Measurements from ENCODE around the gene SNIP1.
A peak's percentile ranks its signal among the peaks of the same experiment; 100 is the strongest.
"Not testable (repeated sequence)": the region's sequence is repeated elsewhere in the genome, so short reads cannot be mapped to it uniquely, and the experiment has no call there.

SNIP1 gene

DNA sequence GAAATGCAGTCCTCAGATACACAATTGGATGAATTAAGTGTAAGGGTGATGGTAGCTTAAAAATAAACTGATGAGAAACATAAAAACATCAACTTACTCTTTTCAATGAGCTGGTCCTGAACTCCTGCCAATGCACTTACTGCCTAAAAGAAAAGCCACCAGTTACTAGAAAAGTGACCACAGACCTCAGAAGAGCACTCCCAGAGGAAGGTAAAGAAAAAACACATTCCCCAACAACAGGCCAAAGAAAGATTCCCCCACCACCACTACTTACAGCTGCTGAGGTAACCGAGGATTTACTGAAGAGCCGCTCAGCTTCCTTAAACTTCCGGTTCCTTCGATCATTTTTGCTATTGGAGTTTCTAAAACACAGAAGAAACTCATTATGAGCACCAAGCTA lies 44.9 kb downstream of the SNIP1 start:
- ATAC-seq: no peak

DNA sequence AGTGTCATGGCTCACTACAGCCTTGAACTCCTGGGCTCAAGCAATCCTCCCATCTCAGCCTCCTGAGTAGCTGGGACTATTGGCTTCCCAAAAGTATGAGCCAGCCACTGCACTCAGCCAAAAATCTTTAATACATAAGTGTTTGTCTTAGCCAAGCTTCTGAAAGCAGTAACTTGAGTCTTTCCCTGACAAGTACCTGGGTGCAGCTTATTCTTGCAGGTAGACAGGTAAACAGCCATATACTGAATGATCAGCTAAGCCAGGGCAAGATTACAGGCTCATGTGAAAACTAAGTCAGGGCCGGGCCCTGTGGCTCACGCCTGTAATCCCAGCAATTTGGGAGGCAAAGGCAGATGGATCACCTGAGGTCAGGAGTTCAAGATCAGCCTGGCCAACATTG lies 47.4 kb downstream of the SNIP1 start:
- ATAC-seq: no peak

DNA sequence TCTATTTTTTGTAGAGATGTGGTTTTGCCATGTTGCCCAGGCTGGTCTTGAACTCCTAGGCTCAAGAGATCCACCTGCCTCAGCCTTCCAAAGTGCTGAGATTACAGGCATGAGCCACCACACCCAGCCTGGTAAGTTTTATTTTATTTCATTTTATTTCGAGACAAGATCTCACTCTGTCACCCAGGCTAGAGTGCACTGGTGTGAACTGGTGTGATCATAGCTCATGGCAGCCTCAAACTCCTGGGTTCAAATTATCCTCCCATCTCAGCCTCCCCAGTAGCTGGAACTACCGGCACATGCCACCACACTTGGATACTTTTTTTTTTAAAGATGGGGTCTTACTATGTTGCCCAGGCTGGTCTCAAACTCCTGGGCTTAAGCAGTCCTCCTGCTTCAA lies 51.3 kb downstream of the SNIP1 start:
- not testable (repeated sequence) for ATAC-seq

DNA sequence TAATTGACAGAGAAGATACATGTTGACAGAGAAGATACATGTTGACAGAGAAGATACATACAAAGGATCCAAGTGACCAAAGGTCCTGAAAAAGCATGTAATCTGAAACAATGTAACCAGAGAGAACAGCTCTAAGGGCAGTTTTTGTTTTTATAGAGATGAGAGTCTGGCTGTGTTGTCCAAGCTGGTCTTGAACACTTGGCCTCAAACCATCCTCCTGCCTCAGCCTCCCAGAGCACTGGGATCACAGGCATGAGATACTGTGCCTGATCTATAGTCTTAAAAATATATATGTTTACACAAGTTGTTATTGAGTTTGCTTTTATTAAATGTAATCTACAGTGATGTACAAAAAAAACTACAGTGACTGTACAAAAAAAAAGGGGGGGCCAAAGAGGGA lies 52.0 kb downstream of the SNIP1 start:
- ATAC-seq: no peak

DNA sequence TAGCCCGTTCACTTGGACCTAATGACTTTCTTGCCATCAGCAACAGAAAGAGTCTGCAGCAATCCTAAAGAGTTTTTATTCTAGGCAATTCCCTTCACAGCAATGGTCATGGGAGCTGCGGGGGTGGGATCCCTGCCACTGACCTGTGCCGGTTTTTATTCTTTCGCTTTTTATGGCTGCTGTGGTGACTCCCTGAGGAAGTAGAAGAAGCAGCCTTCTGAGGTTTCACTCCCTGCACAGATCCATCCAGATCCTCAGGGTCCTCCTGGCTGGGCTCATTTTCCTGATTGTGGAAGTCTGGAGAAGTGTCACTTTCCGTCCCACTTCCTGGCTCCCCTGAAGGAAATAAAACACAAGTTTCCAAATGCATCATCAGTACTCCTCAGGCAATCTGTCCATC lies 52.4 kb downstream of the SNIP1 start:
- ATAC-seq: no peak

DNA sequence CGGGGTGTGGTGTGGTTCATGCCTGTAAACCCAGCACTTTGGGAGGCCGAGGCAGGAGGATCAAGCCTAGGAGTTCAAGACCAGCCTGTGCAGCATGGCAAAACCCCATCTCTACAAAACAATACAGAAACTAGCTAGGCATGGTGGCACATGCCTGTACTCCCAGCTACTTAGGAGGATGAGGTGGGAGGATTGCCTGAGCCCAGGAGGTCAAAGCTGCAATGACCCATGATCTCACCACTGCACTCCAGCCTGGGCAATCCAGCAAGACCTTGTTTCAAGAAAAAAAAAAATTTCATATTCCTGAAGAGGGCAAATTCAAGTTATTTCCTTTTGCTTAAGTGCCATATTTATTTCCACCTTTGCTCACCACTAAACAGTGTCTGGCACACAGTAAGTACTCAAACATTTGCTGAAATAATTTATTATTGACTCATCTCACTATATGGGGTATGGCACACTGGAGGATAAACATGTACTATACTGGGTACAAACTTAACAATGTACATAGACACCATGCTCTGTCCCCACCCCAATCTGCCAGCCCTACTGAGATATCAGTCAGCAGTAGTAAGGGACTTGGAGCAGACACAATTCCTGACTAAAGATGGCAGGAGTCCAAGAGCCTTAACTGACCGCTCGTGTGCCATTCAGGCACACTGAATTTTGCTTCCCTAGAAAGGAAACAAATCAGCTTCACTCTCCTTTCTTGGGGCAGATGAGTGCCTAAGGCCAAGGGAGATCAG lies 55.0 kb downstream of the SNIP1 start:
- ATAC-seq: no peak

DNA sequence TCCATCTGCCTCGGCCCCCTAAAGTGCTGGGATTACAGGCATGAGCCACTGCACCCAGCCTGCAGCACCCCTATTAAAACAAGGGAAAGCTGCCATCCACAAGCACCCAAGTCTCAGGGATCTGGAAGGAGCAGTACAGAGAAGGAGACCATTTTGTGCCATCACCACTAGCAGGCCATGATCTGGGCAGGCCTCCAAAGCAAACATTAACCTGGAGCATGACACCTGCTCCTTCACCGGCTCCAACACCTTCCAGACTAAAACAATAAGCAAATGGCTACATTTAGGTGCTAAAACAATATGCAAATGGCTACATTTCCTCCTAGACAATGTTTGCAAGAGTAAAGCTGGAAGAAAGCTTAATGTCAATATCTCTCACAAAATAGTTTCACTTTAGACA lies 56.3 kb downstream of the SNIP1 start:
- ATAC-seq: no peak

DNA sequence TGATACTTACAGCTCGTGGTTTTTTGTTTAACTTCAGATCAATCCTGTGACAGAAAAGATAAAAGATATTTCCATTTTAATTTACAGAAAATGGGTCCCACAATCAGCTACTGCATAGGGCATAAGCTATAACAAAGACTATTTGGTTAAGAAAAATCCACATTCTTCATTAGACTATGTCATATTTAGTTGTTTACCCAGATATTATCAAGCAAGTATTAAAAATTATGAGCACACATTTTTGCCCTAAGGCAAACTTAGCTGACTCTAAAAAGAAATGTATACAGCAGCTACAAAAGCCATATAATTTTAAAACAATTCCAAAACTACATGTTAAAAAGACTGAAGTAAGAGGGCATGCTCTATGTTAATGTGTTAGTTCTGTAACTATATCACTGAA lies 58.2 kb downstream of the SNIP1 start:
- no peak for ATAC-seq

DNA sequence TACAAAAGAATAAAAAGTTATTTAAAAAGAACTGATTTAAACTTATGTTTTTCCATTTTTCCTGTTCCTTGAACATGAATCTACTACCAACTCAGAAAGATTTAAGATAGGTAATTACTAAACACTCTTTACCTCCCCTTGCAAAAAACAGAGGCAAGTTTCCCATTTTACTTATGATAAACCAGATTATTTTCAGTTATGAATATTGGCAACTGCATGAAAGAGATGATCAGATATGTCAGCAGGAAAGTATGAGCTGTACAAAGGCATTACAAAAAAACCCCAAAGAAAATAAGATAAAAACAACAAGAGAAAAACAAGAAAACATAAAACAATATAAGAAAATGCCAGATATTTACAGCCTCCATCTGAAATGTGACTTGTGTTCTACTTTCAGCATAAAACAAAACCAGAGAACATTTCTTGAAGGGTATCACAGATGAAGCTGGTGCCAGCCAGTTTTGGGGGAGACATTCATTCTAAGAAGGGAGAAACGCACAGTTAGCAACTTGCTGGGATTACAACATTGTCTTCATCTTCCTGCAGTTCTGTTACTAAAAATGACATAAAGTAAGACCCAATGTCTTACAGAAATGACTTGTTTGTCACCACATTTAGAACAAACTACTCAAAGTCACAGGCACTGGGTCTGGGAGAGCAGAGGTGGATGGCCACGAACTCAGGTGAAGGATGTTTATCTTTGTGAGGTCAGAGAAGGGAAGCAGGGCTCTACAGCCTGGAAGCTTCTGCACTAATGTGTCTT lies 60.6 kb downstream of the SNIP1 start:
- peak in 1 of 2 donors; percentile 38 for ATAC-seq

DNA sequence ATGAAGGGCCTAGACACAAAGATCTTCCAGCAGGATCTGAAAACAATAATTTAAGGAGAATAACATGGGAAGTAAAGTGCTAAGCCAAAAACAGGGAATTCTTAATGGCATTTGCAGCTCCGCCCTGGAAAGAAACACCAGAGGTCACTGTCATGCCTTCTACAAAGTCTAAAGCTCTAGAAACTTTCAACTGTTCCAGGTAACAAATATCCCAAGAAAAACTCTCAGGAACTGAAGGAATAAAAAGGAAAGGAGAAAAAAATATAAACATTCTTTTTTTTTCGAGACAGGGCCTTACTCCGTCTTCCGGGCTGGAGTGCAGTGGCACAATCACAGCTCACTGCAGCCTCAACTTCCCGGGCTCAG lies 66.5 kb downstream of the SNIP1 start:
- no peak for ATAC-seq

DNA sequence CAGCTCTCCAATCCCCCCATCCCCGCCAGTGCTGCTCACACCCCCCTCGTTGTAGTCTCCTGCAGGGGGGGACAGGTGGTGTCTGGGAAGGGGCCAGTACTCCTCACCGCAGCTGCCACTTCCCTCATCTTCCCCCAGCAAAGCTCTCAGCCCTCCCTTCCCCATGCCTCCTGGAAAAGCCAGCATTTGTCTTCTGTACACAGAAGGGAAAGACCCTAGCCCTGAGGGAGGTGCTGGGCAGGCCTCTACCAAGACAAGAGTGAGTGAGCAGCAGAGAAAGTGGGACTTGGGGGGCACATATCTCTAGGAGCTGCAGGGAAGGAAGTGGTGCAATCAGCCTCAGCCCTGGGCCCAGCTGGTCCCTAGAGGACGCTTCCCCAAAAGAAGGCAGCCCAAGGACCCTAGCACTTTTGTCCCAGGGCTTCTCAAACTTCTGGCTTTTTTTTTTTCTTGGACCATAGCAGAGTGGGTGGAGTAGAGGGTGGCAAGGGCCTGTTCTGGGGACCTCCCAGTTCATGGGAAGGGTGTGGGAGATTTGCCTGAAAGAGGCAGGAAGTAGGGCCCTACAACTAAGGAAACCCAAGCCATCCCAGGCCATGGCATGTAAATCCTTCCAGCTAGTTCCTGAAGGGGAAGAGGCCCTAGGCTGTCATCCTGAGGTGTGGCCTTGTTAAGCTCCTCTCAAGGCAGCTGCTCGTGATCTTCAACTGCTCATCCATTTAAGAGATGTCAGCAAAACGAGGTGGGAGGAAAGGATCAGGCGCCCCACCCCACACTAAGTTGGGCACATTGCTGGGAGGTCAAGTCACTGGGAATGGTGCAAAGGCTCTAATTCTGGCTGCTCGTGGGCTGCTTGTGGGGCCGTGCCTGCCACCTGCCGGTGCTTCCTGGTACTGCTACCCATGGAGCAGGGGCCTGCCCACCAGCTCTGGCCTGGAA lies 67.1 kb downstream of the SNIP1 start:
- ATAC-seq: peak; percentile 54 to 65

DNA sequence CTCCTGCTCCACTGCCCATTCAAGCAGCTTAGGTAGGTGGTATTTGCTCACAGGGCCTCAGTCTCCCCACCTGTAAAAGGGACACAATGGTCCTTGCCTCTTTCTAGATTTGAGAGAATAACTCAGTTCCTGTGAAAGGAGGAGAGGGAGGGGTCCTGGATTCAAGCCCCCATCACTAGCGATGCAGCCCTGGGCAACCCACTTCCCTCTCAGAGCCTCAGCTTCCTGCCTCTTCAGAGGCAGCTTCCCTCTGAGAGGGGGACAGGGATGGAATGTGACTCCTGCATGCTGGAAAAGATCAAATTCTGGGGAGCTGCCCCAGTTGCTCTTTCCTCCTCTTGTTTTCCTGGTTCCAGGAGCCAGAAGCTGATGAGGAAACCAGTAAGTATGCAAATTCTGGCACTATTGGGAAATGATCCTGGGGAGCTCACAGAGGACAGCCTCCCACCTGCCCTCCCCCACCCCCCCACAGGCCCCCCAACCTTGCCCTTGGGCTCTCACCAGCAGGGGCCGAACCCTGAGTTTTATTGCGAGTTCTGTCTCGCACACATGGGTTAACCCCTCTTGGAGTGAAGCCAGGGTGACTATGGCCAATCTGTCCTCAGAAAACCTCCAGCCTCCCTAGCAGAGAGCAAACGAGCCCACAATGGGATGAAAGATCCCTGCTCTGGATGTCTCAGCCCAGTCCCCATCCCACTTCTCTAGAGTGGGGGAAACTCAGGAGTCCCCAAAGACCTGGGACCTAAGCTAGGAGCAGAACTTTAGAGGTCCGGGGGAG lies 68.0 kb downstream of the SNIP1 start:
- no peak for ATAC-seq

All from activated CD4-positive, CD25-positive, alpha-beta regulatory T cell treated with anti-CD3 and anti-CD28 coated beads, Interleukin-2, amount 50 U/mL, for 24 hours (primary cell).